CD4-positive, alpha-beta T cell (primary cell): ENCODE results near the gene HDAC10. TPM values are rescaled to one million over a fixed set of nuclear protein-coding genes. Genes with fewer than 3 reads are reported as not detected.
A peak's percentile ranks its signal among the peaks of the same experiment; 100 is the strongest.

Source experiments
- ATAC-seq: fragments of 200-7000 bp; cut with Tn5 transposase; one replicate; pipeline ENCODE4 v1.10.0; 2022; ENCODE audit warnings: mild to moderate bottlenecking; ENCODE audit not compliant: poor library complexity
- CTCF ChIA-PET: fragments of 350-600 bp; sonication (Branson Sonifier 250); formaldehyde crosslinking; loops from one replicate; lab custom pipeline; 2021; ENCODE audit warnings: antibody characterized with exemption, inconsistent platforms; lab: Charles Lee
- POLR2A ChIA-PET: fragments of 350-600 bp; sonication (Branson Sonifier 250); formaldehyde crosslinking; loops from one replicate; lab custom pipeline; 2021; ENCODE audit warnings: antibody characterized with exemption, inconsistent platforms; lab: Charles Lee
- DNase-seq, 14 experiments: peaks; one replicate each; pipeline ENCODE4 v3.0.0-alpha.2; 2013 to 2020; ENCODE audit warnings: mixed read lengths in 2 of 14
- H3K27ac ChIP-seq, 2 donors: one replicate each; pipeline versions ENCODE4 v1.5.1 to v1.7.0; 2013; ENCODE audit warnings: low read length in 2 of 2, low read depth in 1 of 2, mild to moderate bottlenecking in 1 of 2
- H3K27me3 ChIP-seq, 2 experiments: 1 replicate in 1 of 2; 2 replicates in 1 of 2; pipeline versions ENCODE4 v1.6.1 to v1.7.0; 2013; ENCODE audit warnings: low read length in 2 of 2, control low read depth in 1 of 2, mild to moderate bottlenecking in 1 of 2, moderate library complexity in 1 of 2; ENCODE audit not compliant: insufficient read depth in 2 of 2, control insufficient read depth in 1 of 2
- H3K36me3 ChIP-seq: one replicate; pipeline ENCODE4 v1.6.1; 2013; ENCODE audit warnings: low read length, control low read depth; ENCODE audit not compliant: insufficient read depth
- H3K4me1 ChIP-seq: one replicate; pipeline ENCODE4 v1.6.1; 2013; ENCODE audit warnings: low read length, control low read depth; ENCODE audit not compliant: insufficient read depth
- H3K4me3 ChIP-seq: one replicate; pipeline ENCODE4 v1.5.1; 2013; ENCODE audit warnings: mild to moderate bottlenecking, low read length, moderate library complexity
- H3K9me3 ChIP-seq, 2 experiments: 1 replicate in 1 of 2; 2 replicates in 1 of 2; pipeline versions ENCODE4 v1.6.1 to v1.7.0; 2013; ENCODE audit warnings: low read length in 2 of 2, mild to moderate bottlenecking in 2 of 2, control low read depth in 1 of 2, moderate library complexity in 1 of 2; ENCODE audit not compliant: control insufficient read depth in 1 of 2, insufficient read depth in 1 of 2
- H3K27ac Mint-ChIP-seq: one replicate; pipeline ENCODE4 v1.8.0; 2020; ENCODE audit warnings: mixed read lengths
- H3K27me3 Mint-ChIP-seq: one replicate; pipeline ENCODE4 v1.8.0; 2021; ENCODE audit warnings: mixed read lengths
- H3K36me3 Mint-ChIP-seq: one replicate; pipeline ENCODE4 v1.8.0; 2021; ENCODE audit warnings: low read depth, mixed read lengths
- H3K4me1 Mint-ChIP-seq: one replicate; pipeline ENCODE4 v1.8.0; 2021; ENCODE audit warnings: low read depth, mixed read lengths
- H3K4me3 Mint-ChIP-seq: one replicate; pipeline ENCODE4 v1.8.0; 2020; ENCODE audit warnings: mild to moderate bottlenecking, mixed read lengths
- H3K9me3 Mint-ChIP-seq: one replicate; pipeline ENCODE4 v1.8.0; 2020; ENCODE audit warnings: mixed read lengths
- CTCF ChIP-seq: fragments of 200-600 bp; IDR thresholded peaks from one replicate; pipeline ENCODE4 v1.8.0; 2022; ENCODE audit warnings: antibody characterized with exemption, mild to moderate bottlenecking
- intact Hi-C, 2 experiments: fragments of 100-400 bp; cut with DNase I in 1 of 2; cut with micrococcal nuclease in 1 of 2; formaldehyde crosslinking; loops; one replicate each; pipeline versions ENCODE4 v1.15.1 to v1.9.0; 2023 to 2025; cut with DNase I, micrococcal nuclease
- total RNA-seq, 174 experiments: library from RNA in 2 of 174; stranded (reverse) in 2 of 174; gene quantifications; one replicate each; pipeline ENCODE4 v1.2.3 and lab custom pipeline; 2021 to 2026

HDAC10 gene
- total RNA-seq, 2 experiments from 2014 or later = 87.3 to 88.7 TPM

GRCh38 chr22:50228366-50228765 lies 22.7 kb downstream of the HDAC10 start:
- no peaks in the 10 kb centered on the region for H3K9me3 ChIP-seq
- H3K36me3 ChIP-seq = peaks cover 51% of the 10 kb centered on the region
- peaks cover 58% of the 10 kb centered on the region for H3K36me3 Mint-ChIP-seq
- no peak overlapping the region for H3K27ac ChIP-seq
- no peak overlapping the region for H3K27ac Mint-ChIP-seq
- H3K4me3 ChIP-seq = no peak overlapping the region
- H3K4me3 Mint-ChIP-seq = no peak overlapping the region
- H3K27me3 ChIP-seq = no peaks in the 10 kb centered on the region
- ATAC-seq = no peak
- POLR2A ChIA-PET = no interaction called here
- H3K4me1 ChIP-seq = no peaks in the 10 kb centered on the region
- no peak for TF ChIP-seq CTCF
- CTCF ChIA-PET = no interaction called here
- H3K27me3 Mint-ChIP-seq = no peaks in the 10 kb centered on the region
- no peak for DNase-seq
- intact Hi-C loops = no loop called here
- H3K9me3 Mint-ChIP-seq = no peaks in the 10 kb centered on the region
- H3K4me1 Mint-ChIP-seq = peaks cover 4% of the 10 kb centered on the region

GRCh38 chr22:50227579-50228215 lies 23.4 kb downstream of the HDAC10 start:
- no peak for TF ChIP-seq CTCF
- Mint-ChIP-seq H3K4me1 (peaks cover 4% of the 10 kb centered on the region), H3K4me3 (no peak overlapping the region), H3K27ac (no peak overlapping the region), H3K9me3 (no peaks in the 10 kb centered on the region), H3K36me3 (peaks cover 58% of the 10 kb centered on the region), H3K27me3 (no peaks in the 10 kb centered on the region)
- no peaks in the 10 kb centered on the region for H3K27me3 ChIP-seq
- H3K27ac ChIP-seq = no peak overlapping the region
- ATAC-seq (no peak), DNase-seq (peak in 1 of 14 experiments; percentile 23)
- intact Hi-C loops = no loop called here
- no peak overlapping the region for H3K4me3 ChIP-seq
- no peaks in the 10 kb centered on the region for H3K9me3 ChIP-seq
- CTCF ChIA-PET = no interaction called here
- POLR2A ChIA-PET = no interaction called here
- H3K4me1 ChIP-seq = no peaks in the 10 kb centered on the region
- H3K36me3 ChIP-seq = peaks cover 52% of the 10 kb centered on the region

GRCh38 chr22:50226875-50227165 lies 24.2 kb downstream of the HDAC10 start:
- CTCF ChIA-PET = no interaction called here
- peaks cover 60% of the 10 kb centered on the region for H3K36me3 ChIP-seq
- H3K36me3 Mint-ChIP-seq = peaks cover 63% of the 10 kb centered on the region
- no peak overlapping the region for H3K27ac Mint-ChIP-seq
- H3K9me3 ChIP-seq = no peaks in the 10 kb centered on the region
- DNase-seq (no peak), ATAC-seq (no peak)
- H3K4me3 ChIP-seq = no peak overlapping the region
- TF ChIP-seq CTCF = no peak
- H3K4me3 Mint-ChIP-seq = no peak overlapping the region
- intact Hi-C loops = no loop called here
- no peaks in the 10 kb centered on the region for H3K27me3 Mint-ChIP-seq
- H3K27me3 ChIP-seq = no peaks in the 10 kb centered on the region
- no peak overlapping the region for H3K27ac ChIP-seq
- peaks cover 4% of the 10 kb centered on the region for H3K4me1 Mint-ChIP-seq
- POLR2A ChIA-PET = no interaction called here
- H3K4me1 ChIP-seq = no peaks in the 10 kb centered on the region
- no peaks in the 10 kb centered on the region for H3K9me3 Mint-ChIP-seq
